ENCODE results near the gene MYO1D. TPM values are rescaled to one million over a fixed set of nuclear protein-coding genes. Genes with fewer than 3 reads are reported as not detected.

Gene MYO1D
- total RNA-seq, 1 experiment from 2014 or later: 23.5 TPM

DNA sequence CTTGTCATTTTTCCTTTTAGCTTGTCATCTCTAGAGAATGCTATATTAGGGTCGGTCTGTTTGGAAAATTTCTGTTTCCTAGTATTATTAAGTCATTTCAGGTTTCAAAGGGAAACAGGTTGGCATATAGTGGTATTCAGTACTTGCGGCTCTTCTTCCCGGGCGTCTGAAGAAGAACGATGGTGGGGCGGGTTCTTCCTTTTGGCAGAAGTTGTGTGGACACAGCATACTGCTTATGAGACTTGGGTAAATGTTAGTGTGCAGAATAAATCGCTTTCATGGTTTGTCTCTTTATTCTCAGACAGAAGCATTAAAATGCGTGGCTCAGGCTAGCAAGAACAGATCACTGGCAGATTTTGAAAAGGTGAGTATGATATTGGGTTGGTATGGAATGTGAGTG lies 399.7 kb downstream of the MYO1D start:
- no peaks in the 10 kb centered on the region for H3K4me1 ChIP-seq (ENCODE audit: insufficient read depth, low read length)
- DNase-seq: no peak
- no peaks in the 10 kb centered on the region for H4K20me1 ChIP-seq (ENCODE audit: low read length)
- H3K4me3 ChIP-seq (ENCODE audit: low read length): no peak overlapping the region
- ATAC-seq: no peak
- TF ChIP-seq, protein P1, sequence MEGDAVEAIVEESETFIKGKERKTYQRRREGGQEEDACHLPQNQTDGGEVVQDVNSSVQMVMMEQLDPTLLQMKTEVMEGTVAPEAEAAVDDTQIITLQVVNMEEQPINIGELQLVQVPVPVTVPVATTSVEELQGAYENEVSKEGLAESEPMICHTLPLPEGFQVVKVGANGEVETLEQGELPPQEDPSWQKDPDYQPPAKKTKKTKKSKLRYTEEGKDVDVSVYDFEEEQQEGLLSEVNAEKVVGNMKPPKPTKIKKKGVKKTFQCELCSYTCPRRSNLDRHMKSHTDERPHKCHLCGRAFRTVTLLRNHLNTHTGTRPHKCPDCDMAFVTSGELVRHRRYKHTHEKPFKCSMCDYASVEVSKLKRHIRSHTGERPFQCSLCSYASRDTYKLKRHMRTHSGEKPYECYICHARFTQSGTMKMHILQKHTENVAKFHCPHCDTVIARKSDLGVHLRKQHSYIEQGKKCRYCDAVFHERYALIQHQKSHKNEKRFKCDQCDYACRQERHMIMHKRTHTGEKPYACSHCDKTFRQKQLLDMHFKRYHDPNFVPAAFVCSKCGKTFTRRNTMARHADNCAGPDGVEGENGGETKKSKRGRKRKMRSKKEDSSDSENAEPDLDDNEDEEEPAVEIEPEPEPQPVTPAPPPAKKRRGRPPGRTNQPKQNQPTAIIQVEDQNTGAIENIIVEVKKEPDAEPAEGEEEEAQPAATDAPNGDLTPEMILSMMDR (conservative IDR thresholded peaks at IDR 0.05; ENCODE audit: low read depth, low read length): no peak
- TF ChIP-seq EZH2 (IDR thresholded peaks at IDR 0.05; ENCODE audit: low read length, unreplicated experiment) (no peak), EZH2phosphoT487 (IDR thresholded peaks at IDR 0.05; ENCODE audit: borderline replicate concordance, low read length) (no peak)
- H3K79me2 ChIP-seq (ENCODE audit: low read length): no peaks in the 10 kb centered on the region
- no peak overlapping the region for H3K27ac ChIP-seq (ENCODE audit: low read length)
- H3K4me2 ChIP-seq (ENCODE audit: low read length): no peak overlapping the region
- H3K9ac ChIP-seq (ENCODE audit: low read length): no peak overlapping the region
- H3K9me2 ChIP-seq (replicated peaks; ENCODE audit: low read length): no peaks in the 10 kb centered on the region
- ChIA-PET POLR2A (ENCODE audit: unreplicated experiment) (no interaction called here), CTCF (no interaction called here)
- intact Hi-C loops (cut with micrococcal nuclease): no loop called here
- H3K9me3 ChIP-seq (ENCODE audit: low read length): no peaks in the 10 kb centered on the region
- no peaks in the 10 kb centered on the region for H3K27me3 ChIP-seq (ENCODE audit: low read length)
- H2AFZ ChIP-seq (ENCODE audit: low read length): no peak overlapping the region
- no peaks in the 10 kb centered on the region for H3F3A ChIP-seq (ENCODE audit: low read length, unreplicated experiment)
- H3K36me3 ChIP-seq (ENCODE audit: low read depth, low read length): peaks cover 66% of the 10 kb centered on the region
- BruUV-seq (replicated peaks): no TSS peak

DNA sequence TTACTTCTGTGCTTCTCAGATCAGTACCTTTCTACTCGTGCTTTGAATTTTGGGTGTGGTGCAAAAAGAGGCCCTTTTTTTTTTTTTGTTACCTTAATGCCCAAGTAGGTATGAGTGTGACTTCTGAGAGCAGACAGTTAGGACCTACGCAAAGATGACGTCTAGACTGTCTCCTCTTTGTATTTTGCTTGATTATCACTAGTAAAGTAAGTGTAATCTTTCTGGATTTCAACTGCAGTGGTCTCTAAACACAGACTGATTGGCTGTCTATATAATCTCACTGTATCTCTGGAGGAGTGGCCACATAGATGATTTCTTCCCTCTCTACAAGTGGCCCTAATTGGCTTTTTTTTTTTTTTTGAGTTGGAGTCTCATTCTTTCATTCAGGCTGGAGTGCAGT lies 401.7 kb downstream of the MYO1D start:
- H3K36me3 ChIP-seq (ENCODE audit: low read depth, low read length): peaks cover 79% of the 10 kb centered on the region
- no peak overlapping the region for H2AFZ ChIP-seq (ENCODE audit: low read length)
- no peaks in the 10 kb centered on the region for H3K9me2 ChIP-seq (replicated peaks; ENCODE audit: low read length)
- no peaks in the 10 kb centered on the region for H3K27me3 ChIP-seq (ENCODE audit: low read length)
- intact Hi-C loops (cut with micrococcal nuclease): no loop called here
- no peak overlapping the region for H3K4me3 ChIP-seq (ENCODE audit: low read length)
- H4K20me1 ChIP-seq (ENCODE audit: low read length): no peaks in the 10 kb centered on the region
- CTCF ChIA-PET: interaction anchor here (0.6 kb wide), 1 partner anchor 14 kb away, joined by 3 read pairs; no protein-coding TSS in a partner anchor
- POLR2A ChIA-PET (ENCODE audit: unreplicated experiment): no interaction called here
- BruUV-seq (replicated peaks): no TSS peak
- no peak overlapping the region for H3K27ac ChIP-seq (ENCODE audit: low read length)
- H3F3A ChIP-seq (ENCODE audit: low read length, unreplicated experiment): no peaks in the 10 kb centered on the region
- H3K9ac ChIP-seq (ENCODE audit: low read length): no peak overlapping the region
- TF ChIP-seq, protein P1 (conservative IDR thresholded peaks at IDR 0.05; ENCODE audit: low read depth, low read length): no peak
- TF ChIP-seq EZH2phosphoT487 (IDR thresholded peaks at IDR 0.05; ENCODE audit: borderline replicate concordance, low read length) (no peak), EZH2 (IDR thresholded peaks at IDR 0.05; ENCODE audit: low read length, unreplicated experiment) (no peak)
- no peaks in the 10 kb centered on the region for H3K9me3 ChIP-seq (ENCODE audit: low read length)
- no peak for DNase-seq
- no peaks in the 10 kb centered on the region for H3K4me1 ChIP-seq (ENCODE audit: insufficient read depth, low read length)
- peaks cover 6% of the 10 kb centered on the region; the same call in 1 of the 2 replicates for H3K79me2 ChIP-seq (ENCODE audit: low read length)
- ATAC-seq: no peak
- no peak overlapping the region for H3K4me2 ChIP-seq (ENCODE audit: low read length)

DNA sequence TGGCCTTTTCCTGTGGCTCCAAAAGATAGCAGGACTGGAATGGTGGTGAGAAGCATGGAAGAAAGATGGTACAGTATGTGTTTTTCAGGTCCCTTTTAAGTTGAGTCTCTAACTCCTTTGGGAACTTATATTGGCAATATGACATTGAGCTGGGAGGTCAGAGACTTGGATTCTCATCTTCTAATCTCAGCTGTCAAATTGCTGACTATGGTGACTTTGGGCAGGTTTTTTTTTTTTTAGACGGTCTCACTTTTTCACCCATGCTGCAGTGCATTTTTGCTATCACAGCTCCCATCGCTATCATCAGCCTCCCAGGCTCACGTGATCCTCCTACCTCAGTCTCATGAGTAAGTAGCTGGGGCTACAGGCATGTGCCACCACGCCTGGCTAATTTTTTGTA lies 405.3 kb downstream of the MYO1D start:
- intact Hi-C loops (cut with micrococcal nuclease): no loop called here
- CTCF ChIA-PET: no interaction called here
- TF ChIP-seq EZH2phosphoT487 (IDR thresholded peaks at IDR 0.05; ENCODE audit: borderline replicate concordance, low read length): no peak
- TF ChIP-seq, protein P1 (conservative IDR thresholded peaks at IDR 0.05; ENCODE audit: low read depth, low read length): no peak
- TF ChIP-seq EZH2 (IDR thresholded peaks at IDR 0.05; ENCODE audit: low read length, unreplicated experiment): no peak
- ATAC-seq: no peak
- Histone ChIP-seq H4K20me1 (ENCODE audit: low read length) (peaks cover 7% of the 10 kb centered on the region; the same call in 1 of the 2 replicates), H3K9ac (ENCODE audit: low read length) (no peak overlapping the region), H3K4me2 (ENCODE audit: low read length) (no peak overlapping the region), H3F3A (ENCODE audit: low read length, unreplicated experiment) (no peaks in the 10 kb centered on the region), H3K4me1 (ENCODE audit: insufficient read depth, low read length) (no peaks in the 10 kb centered on the region), H3K9me2 (replicated peaks; ENCODE audit: low read length) (no peaks in the 10 kb centered on the region), H3K27ac (ENCODE audit: low read length) (no peak overlapping the region), H3K36me3 (ENCODE audit: low read depth, low read length) (peaks cover 79% of the 10 kb centered on the region), H3K4me3 (ENCODE audit: low read length) (no peak overlapping the region), H3K79me2 (ENCODE audit: low read length) (peaks cover 26% of the 10 kb centered on the region), H2AFZ (ENCODE audit: low read length) (no peak overlapping the region), H3K27me3 (ENCODE audit: low read length) (no peaks in the 10 kb centered on the region), H3K9me3 (ENCODE audit: low read length) (no peaks in the 10 kb centered on the region)
- POLR2A ChIA-PET (ENCODE audit: unreplicated experiment): no interaction called here
- BruUV-seq (replicated peaks): no TSS peak
- DNase-seq: no peak
